Mesenchymal stem cell (in vitro differentiated cells and primary cell): ENCODE measurements around the gene RAB37.

Experiments
- DNase-seq: peaks from one replicate; pipeline ENCODE4 v3.0.0-alpha.2; 2013
- H2AFZ ChIP-seq: one replicate; pipeline ENCODE4 v1.6.1; 2013; ENCODE audit warnings: low read depth, mild to moderate bottlenecking, control low read depth, inconsistent platforms, low read length, moderate library complexity
- H2AK5ac ChIP-seq: 2 replicates; pipeline ENCODE4 v1.6.1; 2013; ENCODE audit warnings: low read length, moderate library complexity, mild to moderate bottlenecking, inconsistent platforms; ENCODE audit not compliant: severe bottlenecking
- H2BK120ac ChIP-seq: one replicate; pipeline ENCODE4 v1.6.1; 2013; ENCODE audit warnings: low read depth, mild to moderate bottlenecking, inconsistent platforms, low read length, moderate library complexity
- H2BK12ac ChIP-seq, 2 experiments: one replicate each; pipeline ENCODE4 v1.6.1; 2013; ENCODE audit warnings: inconsistent platforms in 2 of 2, low read length in 2 of 2, mild to moderate bottlenecking in 2 of 2, moderate library complexity in 2 of 2, control low read depth in 1 of 2
- H2BK15ac ChIP-seq: one replicate; pipeline ENCODE4 v1.6.1; 2013; ENCODE audit warnings: mild to moderate bottlenecking, low read depth, inconsistent platforms; ENCODE audit not compliant: poor library complexity, severe bottlenecking
- H2BK5ac ChIP-seq: 2 replicates; pipeline ENCODE4 v1.6.1; 2013; ENCODE audit warnings: low read depth, mild to moderate bottlenecking, low read length, control low read depth, inconsistent platforms; ENCODE audit not compliant: poor library complexity, severe bottlenecking
- H3K14ac ChIP-seq, 2 experiments: one replicate each; pipeline ENCODE4 v1.6.1; 2013; ENCODE audit warnings: inconsistent platforms in 2 of 2, low read length in 2 of 2, control low read depth in 1 of 2, mild to moderate bottlenecking in 1 of 2, moderate library complexity in 1 of 2
- H3K18ac ChIP-seq, 2 experiments: one replicate each; pipeline ENCODE4 v1.6.1; 2013; ENCODE audit warnings: inconsistent platforms in 2 of 2, low read length in 2 of 2, control low read depth in 1 of 2, low read depth in 1 of 2, mild to moderate bottlenecking in 1 of 2
- H3K23ac ChIP-seq, 2 experiments: one replicate each; pipeline ENCODE4 v1.6.1; 2013; ENCODE audit warnings: inconsistent platforms in 2 of 2, low read length in 2 of 2, mild to moderate bottlenecking in 2 of 2, moderate library complexity in 2 of 2, control low read depth in 1 of 2
- H3K27ac ChIP-seq: 2 replicates; pipeline ENCODE4 v1.5.1; 2013; ENCODE audit warnings: mild to moderate bottlenecking, moderate library complexity, low read length, control low read depth, inconsistent platforms; ENCODE audit not compliant: poor library complexity, severe bottlenecking
- H3K27me3 ChIP-seq, 2 experiments: 2 replicates each; pipeline versions ENCODE4 v1.6.1 to v1.7.0; 2013; ENCODE audit warnings: low read length in 2 of 2, mild to moderate bottlenecking in 2 of 2, moderate library complexity in 2 of 2, control low read depth in 1 of 2, inconsistent platforms in 1 of 2; ENCODE audit not compliant: control insufficient read depth in 1 of 2, insufficient read depth in 1 of 2
- H3K36me3 ChIP-seq, 2 experiments: 2 replicates each; pipeline versions ENCODE4 v1.6.1 to v1.7.0; 2013; ENCODE audit warnings: low read length in 2 of 2, control low read depth in 1 of 2, inconsistent platforms in 1 of 2, low read depth in 1 of 2, mild to moderate bottlenecking in 1 of 2; ENCODE audit not compliant: insufficient read depth in 2 of 2, control insufficient read depth in 1 of 2
- H3K4ac ChIP-seq, 2 experiments: one replicate each; pipeline ENCODE4 v1.6.1; 2013; ENCODE audit warnings: inconsistent platforms in 2 of 2, low read length in 2 of 2, mild to moderate bottlenecking in 2 of 2, moderate library complexity in 2 of 2, control low read depth in 1 of 2, low read depth in 1 of 2
- H3K4me1 ChIP-seq: 2 replicates; pipeline ENCODE4 v1.6.1; 2013; ENCODE audit warnings: low read depth, low read length, control low read depth; ENCODE audit not compliant: control insufficient read depth, insufficient read depth
- H3K4me2 ChIP-seq: 2 replicates; pipeline ENCODE4 v1.6.1; 2013; ENCODE audit warnings: low read length, mild to moderate bottlenecking, inconsistent platforms; ENCODE audit not compliant: poor library complexity, severe bottlenecking
- H3K4me3 ChIP-seq, 2 experiments: 2 replicates each; pipeline versions ENCODE4 v1.5.1 to v1.7.0; 2013; ENCODE audit warnings: low read length in 2 of 2, mild to moderate bottlenecking in 2 of 2, control low read depth in 1 of 2, low read depth in 1 of 2; ENCODE audit not compliant: insufficient read depth in 1 of 2
- H3K79me1 ChIP-seq: replicated peaks from 2 replicates; pipeline ENCODE4 v1.6.1; 2013; ENCODE audit warnings: mild to moderate bottlenecking, control low read depth, low read length, inconsistent platforms; ENCODE audit not compliant: poor library complexity, severe bottlenecking
- H3K9ac ChIP-seq: 2 replicates; pipeline ENCODE4 v1.7.0; 2013; ENCODE audit warnings: mild to moderate bottlenecking, low read length, moderate library complexity
- H3K9me3 ChIP-seq: 2 replicates; pipeline ENCODE4 v1.7.0; 2013; ENCODE audit warnings: mild to moderate bottlenecking, low read length; ENCODE audit not compliant: control insufficient read depth
- H4K8ac ChIP-seq: one replicate; pipeline ENCODE4 v1.6.1; 2013; ENCODE audit warnings: inconsistent platforms, mild to moderate bottlenecking, low read length, moderate library complexity
- H4K91ac ChIP-seq: one replicate; pipeline ENCODE4 v1.6.1; 2013; ENCODE audit warnings: mild to moderate bottlenecking, low read length, inconsistent platforms
- WGBS: methylation state at CpG from one replicate; pipeline ENCODE4 v1.1.7; 2013; ENCODE audit warnings: mixed read lengths; 5-methylcytosine and 5-hydroxymethylcytosine counted together

The RAB37 gene

GRCh38 chr17:74755533-74755932 is 18.5 kb downstream of the RAB37 start:
- Histone ChIP-seq H3K79me1 (peaks cover 46% of the 10 kb centered on the region), H3K36me3 (peaks cover 0 to 24% of the 10 kb centered on the region in 2 experiments), H4K8ac (no peak overlapping the region), H3K4me3 (no peak overlapping the region), H3K14ac (no peak overlapping the region), H3K27ac (no peak overlapping the region), H2BK15ac (no peak overlapping the region), H2BK12ac (no peak overlapping the region), H3K4me2 (no peak overlapping the region), H2AFZ (no peak overlapping the region), H3K9me3 (no peaks in the 10 kb centered on the region), H2BK120ac (no peak overlapping the region), H3K23ac (no peak overlapping the region), H3K27me3 (no peaks in the 10 kb centered on the region), H3K4ac (no peak overlapping the region), H2AK5ac (no peak overlapping the region), H4K91ac (no peak overlapping the region), H3K18ac (no peak overlapping the region), H3K9ac (no peak overlapping the region), H2BK5ac (no peak overlapping the region), H3K4me1 (peaks cover 57% of the 10 kb centered on the region)
- WGBS: 97% methylated on average over 7 of the region's 8 CpGs
- DNase-seq: no peak

GRCh38 chr17:74756891-74757290 is 19.8 kb downstream of the RAB37 start:
- no peaks in the 10 kb centered on the region for H3K27me3 ChIP-seq
- H3K14ac ChIP-seq: no peak overlapping the region
- no peak overlapping the region for H3K4ac ChIP-seq
- H2AK5ac ChIP-seq: peak overlapping the region; percentile 34
- WGBS: 93% methylated on average over 3 of the region's 3 CpGs
- H3K9ac ChIP-seq: no peak overlapping the region
- no peak overlapping the region for H2BK5ac ChIP-seq
- no peaks in the 10 kb centered on the region for H3K9me3 ChIP-seq
- H3K27ac ChIP-seq: no peak overlapping the region
- DNase-seq: no peak
- peaks cover 59% of the 10 kb centered on the region for H3K4me1 ChIP-seq
- no peak overlapping the region for H3K18ac ChIP-seq
- no peak overlapping the region for H3K4me2 ChIP-seq
- H3K79me1 ChIP-seq: peaks cover 50% of the 10 kb centered on the region
- no peak overlapping the region for H2BK15ac ChIP-seq
- no peak overlapping the region for H2AFZ ChIP-seq
- H2BK12ac ChIP-seq: no peak overlapping the region
- H3K4me3 ChIP-seq: no peak overlapping the region
- no peak overlapping the region for H2BK120ac ChIP-seq
- H3K23ac ChIP-seq: no peak overlapping the region
- no peak overlapping the region for H4K8ac ChIP-seq
- H4K91ac ChIP-seq: no peak overlapping the region
- H3K36me3 ChIP-seq: peaks cover 0 to 23% of the 10 kb centered on the region in 2 experiments

- H2BK12ac ChIP-seq: peak overlapping the region; percentile 25 to 51
Observed at GRCh38 chr17:74757502-74757901, 20.4 kb downstream of the RAB37 start.

GRCh38 chr17:74757931-74758847 is 21.1 kb downstream of the RAB37 start:
- no peak for DNase-seq
- Histone ChIP-seq H3K4me3 (no peak overlapping the region), H3K27me3 (no peaks in the 10 kb centered on the region), H2AK5ac (peak overlapping the region; percentile 97), H2AFZ (no peak overlapping the region), H3K4me2 (peak overlapping the region; percentile 29), H3K9ac (no peak overlapping the region), H2BK120ac (peak overlapping the region; percentile 74), H2BK15ac (peak overlapping the region; percentile 86), H3K9me3 (no peaks in the 10 kb centered on the region), H4K91ac (peak overlapping the region; percentile 79), H3K36me3 (peaks cover 0 to 16% of the 10 kb centered on the region in 2 experiments), H3K23ac (peak overlapping the region in 1 of 2 experiments; percentile 47), H3K4ac (peak overlapping the region; percentile 17 to 67), H2BK12ac (peak overlapping the region; percentile 25 to 51), H3K18ac (peak overlapping the region; percentile 67 to 78), H2BK5ac (no peak overlapping the region), H3K14ac (peak overlapping the region in 1 of 2 experiments; percentile 83), H3K27ac (peak overlapping the region; percentile 50), H3K79me1 (peaks cover 45% of the 10 kb centered on the region), H3K4me1 (peaks cover 65% of the 10 kb centered on the region), H4K8ac (peak overlapping the region; percentile 70)
- WGBS: 85% methylated on average over 26 of the region's 26 CpGs

More at GRCh38 chr17:74757502-74757901, 20.4 kb downstream of the RAB37 start:
- H3K36me3 ChIP-seq: peaks cover 0 to 23% of the 10 kb centered on the region in 2 experiments
- no peak overlapping the region for H3K27ac ChIP-seq
- H3K4me3 ChIP-seq: no peak overlapping the region
- H3K4me2 ChIP-seq: no peak overlapping the region
- H3K23ac ChIP-seq: no peak overlapping the region
- H2BK120ac ChIP-seq: no peak overlapping the region
- WGBS: 79% methylated on average over 1 of the region's 3 CpGs
- H2BK5ac ChIP-seq: no peak overlapping the region
- H4K91ac ChIP-seq: peak overlapping the region; percentile 64
- H3K4me1 ChIP-seq: peaks cover 63% of the 10 kb centered on the region
- H3K27me3 ChIP-seq: no peaks in the 10 kb centered on the region
- peak overlapping the region; percentile 67 to 78 for H3K18ac ChIP-seq
- H3K14ac ChIP-seq: no peak overlapping the region
- H3K9ac ChIP-seq: no peak overlapping the region
- H2BK15ac ChIP-seq: peak overlapping the region; percentile 19
- H2AFZ ChIP-seq: no peak overlapping the region
- H2AK5ac ChIP-seq: peak overlapping the region; percentile 89
- H3K9me3 ChIP-seq: no peaks in the 10 kb centered on the region
- DNase-seq: no peak
- H3K79me1 ChIP-seq: peaks cover 47% of the 10 kb centered on the region
- H4K8ac ChIP-seq: peak overlapping the region; percentile 69
- no peak overlapping the region for H3K4ac ChIP-seq
